ENCODE results near the gene ZBTB17.

DNA sequence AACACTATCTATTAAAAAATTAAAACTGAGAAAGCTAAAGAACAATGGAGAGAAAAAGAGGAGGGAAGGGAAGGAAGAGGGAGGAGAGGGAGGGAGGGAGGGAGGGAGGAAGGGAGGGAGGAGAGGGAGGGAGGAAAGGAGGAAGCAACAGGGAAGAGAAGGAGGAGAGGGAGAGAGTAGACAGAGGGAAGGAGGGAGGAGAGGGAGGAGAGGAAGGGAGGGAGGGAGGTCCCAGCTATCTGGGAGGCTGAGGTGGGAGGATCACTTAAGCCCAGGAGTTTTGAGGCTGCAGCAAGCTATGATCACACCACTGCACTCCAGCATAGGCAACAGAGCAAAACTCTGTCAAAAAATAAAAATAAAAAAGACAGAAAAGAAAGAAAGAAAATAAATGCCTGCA lies 16.5 kb downstream of the ZBTB17 start:
- TF ChIP-seq, protein P1, sequence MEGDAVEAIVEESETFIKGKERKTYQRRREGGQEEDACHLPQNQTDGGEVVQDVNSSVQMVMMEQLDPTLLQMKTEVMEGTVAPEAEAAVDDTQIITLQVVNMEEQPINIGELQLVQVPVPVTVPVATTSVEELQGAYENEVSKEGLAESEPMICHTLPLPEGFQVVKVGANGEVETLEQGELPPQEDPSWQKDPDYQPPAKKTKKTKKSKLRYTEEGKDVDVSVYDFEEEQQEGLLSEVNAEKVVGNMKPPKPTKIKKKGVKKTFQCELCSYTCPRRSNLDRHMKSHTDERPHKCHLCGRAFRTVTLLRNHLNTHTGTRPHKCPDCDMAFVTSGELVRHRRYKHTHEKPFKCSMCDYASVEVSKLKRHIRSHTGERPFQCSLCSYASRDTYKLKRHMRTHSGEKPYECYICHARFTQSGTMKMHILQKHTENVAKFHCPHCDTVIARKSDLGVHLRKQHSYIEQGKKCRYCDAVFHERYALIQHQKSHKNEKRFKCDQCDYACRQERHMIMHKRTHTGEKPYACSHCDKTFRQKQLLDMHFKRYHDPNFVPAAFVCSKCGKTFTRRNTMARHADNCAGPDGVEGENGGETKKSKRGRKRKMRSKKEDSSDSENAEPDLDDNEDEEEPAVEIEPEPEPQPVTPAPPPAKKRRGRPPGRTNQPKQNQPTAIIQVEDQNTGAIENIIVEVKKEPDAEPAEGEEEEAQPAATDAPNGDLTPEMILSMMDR (conservative IDR thresholded peaks at IDR 0.05; ENCODE audit: low read depth, low read length) = no peak
- TF ChIP-seq EZH2 (IDR thresholded peaks at IDR 0.05; ENCODE audit: borderline replicate concordance, low read depth, low read length, poor library complexity, severe bottlenecking) = no peak

All from A673 (cell line).